Neutrophil (primary cell): ENCODE measurements around the gene CYSRT1.

Experiments
- H3K27ac ChIP-seq: fragments of 200-600 bp; sonication (generic); 2 replicates; pipeline ENCODE4 v1.5.1; 2016; ENCODE audit warnings: mild to moderate bottlenecking, moderate library complexity
- H3K27me3 ChIP-seq: fragments of 200-600 bp; sonication (generic); 2 replicates; pipeline ENCODE4 v1.6.0; 2016; ENCODE audit warnings: mild to moderate bottlenecking
- H3K36me3 ChIP-seq: fragments of 200-600 bp; sonication (generic); 2 replicates; pipeline ENCODE4 v1.5.1; 2017
- H3K4me1 ChIP-seq, 2 experiments: fragments of 200-600 bp in 1 of 2; sonication (generic) in 1 of 2; 1 replicate in 1 of 2; 2 replicates in 1 of 2; pipeline versions ENCODE4 v1.5.1 to v1.6.1; 2013 to 2016; ENCODE audit warnings: low read depth in 1 of 2, low read length in 1 of 2, mild to moderate bottlenecking in 1 of 2, moderate library complexity in 1 of 2; ENCODE audit not compliant: control insufficient read depth in 1 of 2, insufficient read depth in 1 of 2
- H3K4me3 ChIP-seq, 2 experiments: fragments of 200-600 bp in 1 of 2; sonication (generic) in 1 of 2; 1 replicate in 1 of 2; 2 replicates in 1 of 2; pipeline ENCODE4 v1.5.1; 2013 to 2016; ENCODE audit warnings: low read depth in 1 of 2, low read length in 1 of 2, mild to moderate bottlenecking in 1 of 2, moderate library complexity in 1 of 2
- H3K9me3 ChIP-seq: fragments of 200-600 bp; sonication (generic); 2 replicates; pipeline ENCODE4 v1.5.1; 2016
- TF ChIP-seq, protein P1 (sequence below): fragments of 200-600 bp; sonication (generic); IDR thresholded peaks from 2 replicates; pipeline ENCODE4 v1.5.1; 2016; ENCODE audit warnings: antibody characterized with exemption

The CYSRT1 gene

DNA sequence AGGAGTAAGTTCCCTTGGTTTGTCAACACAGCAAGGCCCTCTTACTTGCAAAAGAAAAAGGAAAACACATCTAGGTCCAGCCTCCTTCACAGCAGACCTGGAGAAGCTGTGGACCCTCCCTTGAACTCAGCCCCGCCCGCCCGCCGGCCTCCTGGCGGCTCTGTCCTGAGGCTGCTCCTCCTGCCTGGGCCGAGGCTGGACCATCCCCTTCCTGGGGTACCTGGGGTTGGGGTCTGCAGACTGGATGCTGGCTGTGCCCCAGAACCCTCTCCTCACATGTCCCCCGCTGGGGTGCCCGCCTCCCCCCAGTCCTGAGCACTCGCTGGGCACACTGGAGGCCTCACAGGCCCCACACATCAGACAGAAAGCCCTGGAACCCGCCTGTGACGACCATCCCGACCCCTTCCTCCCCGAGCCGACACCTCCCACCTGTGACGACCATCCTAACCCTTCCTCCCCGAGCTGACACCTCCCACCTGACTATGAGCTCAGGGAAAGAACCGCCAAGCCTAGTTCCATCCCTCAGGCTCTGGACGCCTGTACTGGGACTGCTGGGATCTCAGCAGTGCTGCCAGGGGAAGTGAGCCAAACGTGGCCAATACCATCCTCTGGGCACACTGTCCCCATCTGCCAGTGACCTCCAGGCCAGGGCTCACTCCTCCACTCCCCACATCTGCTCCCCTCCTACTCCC lies 45.9 kb upstream of the CYSRT1 start:
- Histone ChIP-seq H3K4me3 (no peak overlapping the region), H3K9me3 (no peaks in the 10 kb centered on the region), H3K36me3 (peaks cover 75% of the 10 kb centered on the region), H3K27ac (no peak overlapping the region), H3K4me1 (no peaks in the 10 kb centered on the region), H3K27me3 (peaks cover 19% of the 10 kb centered on the region)
- TF ChIP-seq, protein P1, sequence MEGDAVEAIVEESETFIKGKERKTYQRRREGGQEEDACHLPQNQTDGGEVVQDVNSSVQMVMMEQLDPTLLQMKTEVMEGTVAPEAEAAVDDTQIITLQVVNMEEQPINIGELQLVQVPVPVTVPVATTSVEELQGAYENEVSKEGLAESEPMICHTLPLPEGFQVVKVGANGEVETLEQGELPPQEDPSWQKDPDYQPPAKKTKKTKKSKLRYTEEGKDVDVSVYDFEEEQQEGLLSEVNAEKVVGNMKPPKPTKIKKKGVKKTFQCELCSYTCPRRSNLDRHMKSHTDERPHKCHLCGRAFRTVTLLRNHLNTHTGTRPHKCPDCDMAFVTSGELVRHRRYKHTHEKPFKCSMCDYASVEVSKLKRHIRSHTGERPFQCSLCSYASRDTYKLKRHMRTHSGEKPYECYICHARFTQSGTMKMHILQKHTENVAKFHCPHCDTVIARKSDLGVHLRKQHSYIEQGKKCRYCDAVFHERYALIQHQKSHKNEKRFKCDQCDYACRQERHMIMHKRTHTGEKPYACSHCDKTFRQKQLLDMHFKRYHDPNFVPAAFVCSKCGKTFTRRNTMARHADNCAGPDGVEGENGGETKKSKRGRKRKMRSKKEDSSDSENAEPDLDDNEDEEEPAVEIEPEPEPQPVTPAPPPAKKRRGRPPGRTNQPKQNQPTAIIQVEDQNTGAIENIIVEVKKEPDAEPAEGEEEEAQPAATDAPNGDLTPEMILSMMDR = no peak

DNA sequence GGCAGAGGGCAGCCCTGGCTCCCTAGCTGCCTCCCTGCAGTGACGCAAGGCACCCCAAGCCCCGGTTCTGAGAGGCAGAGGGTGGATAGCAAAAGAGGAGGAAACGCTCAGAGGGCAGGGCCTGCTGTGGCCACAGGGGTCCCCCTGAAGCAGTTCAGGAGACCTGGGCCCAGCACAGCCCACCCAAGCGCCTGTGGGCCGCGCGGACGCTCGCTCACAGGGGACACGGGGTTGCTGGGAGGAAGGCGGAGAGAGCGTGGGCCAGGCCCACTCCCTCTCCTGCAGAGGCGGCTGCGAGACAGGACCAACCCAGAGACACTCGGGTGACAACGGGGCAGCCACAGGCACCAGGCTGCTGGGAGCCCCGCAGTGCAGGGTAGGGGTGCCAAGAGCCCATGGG lies 45.2 kb upstream of the CYSRT1 start:
- peaks cover 12% of the 10 kb centered on the region for H3K27me3 ChIP-seq
- H3K9me3 ChIP-seq = no peaks in the 10 kb centered on the region
- no peak overlapping the region for H3K4me3 ChIP-seq
- TF ChIP-seq, protein P1 = no peak
- H3K27ac ChIP-seq = no peak overlapping the region
- H3K36me3 ChIP-seq = peaks cover 82% of the 10 kb centered on the region
- no peaks in the 10 kb centered on the region for H3K4me1 ChIP-seq

DNA sequence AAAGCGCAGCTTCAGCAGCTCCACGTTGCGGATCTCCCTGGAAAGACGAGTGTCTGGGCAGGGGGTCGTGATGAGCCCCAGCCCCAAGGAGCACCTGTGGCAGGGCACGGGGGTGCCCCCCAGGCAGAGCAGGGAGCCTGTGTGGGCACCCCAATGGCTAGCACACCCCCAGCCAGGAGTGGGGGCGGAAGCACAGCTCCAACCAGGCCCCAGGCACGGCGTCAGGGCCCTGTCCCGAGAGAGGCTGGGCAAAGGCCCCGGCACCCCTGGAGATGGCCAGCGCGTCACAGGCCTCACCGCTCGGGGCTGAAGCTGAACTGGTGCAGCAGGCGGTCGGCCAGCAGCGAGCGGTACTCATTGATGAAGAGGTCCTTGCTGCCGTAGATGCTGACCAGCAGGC lies 44.5 kb upstream of the CYSRT1 start:
- Histone ChIP-seq H3K27me3 (peaks cover 5% of the 10 kb centered on the region), H3K4me3 (no peak overlapping the region), H3K27ac (no peak overlapping the region), H3K9me3 (no peaks in the 10 kb centered on the region), H3K36me3 (peaks cover 89% of the 10 kb centered on the region), H3K4me1 (no peaks in the 10 kb centered on the region)
- TF ChIP-seq, protein P1 = no peak

DNA sequence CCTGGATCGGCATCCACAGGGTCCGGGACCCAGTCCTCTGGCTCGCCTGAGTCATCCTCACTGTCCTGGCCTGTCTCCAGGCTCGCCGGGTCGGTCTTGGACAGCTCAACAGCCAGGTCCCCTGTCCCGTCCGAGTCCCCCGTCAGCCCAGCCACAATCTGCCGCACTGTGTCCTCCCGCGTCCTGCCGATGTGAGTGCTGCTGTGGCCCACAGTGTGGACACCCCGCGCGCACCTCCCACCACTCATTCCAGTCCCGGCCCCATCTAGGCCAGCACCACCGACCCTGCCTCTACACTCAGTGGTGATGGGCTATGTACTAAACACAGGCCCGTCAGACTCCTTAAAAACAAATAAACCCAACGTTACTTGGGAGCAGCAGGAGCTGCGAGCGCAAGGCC lies 43.3 kb upstream of the CYSRT1 start:
- no peaks in the 10 kb centered on the region for H3K27me3 ChIP-seq
- H3K4me1 ChIP-seq = peaks cover 3 to 4% of the 10 kb centered on the region in 2 experiments
- peaks cover 100% of the 10 kb centered on the region for H3K36me3 ChIP-seq
- TF ChIP-seq, protein P1 = no peak
- H3K27ac ChIP-seq = no peak overlapping the region
- no peak overlapping the region for H3K4me3 ChIP-seq
- no peaks in the 10 kb centered on the region for H3K9me3 ChIP-seq

DNA sequence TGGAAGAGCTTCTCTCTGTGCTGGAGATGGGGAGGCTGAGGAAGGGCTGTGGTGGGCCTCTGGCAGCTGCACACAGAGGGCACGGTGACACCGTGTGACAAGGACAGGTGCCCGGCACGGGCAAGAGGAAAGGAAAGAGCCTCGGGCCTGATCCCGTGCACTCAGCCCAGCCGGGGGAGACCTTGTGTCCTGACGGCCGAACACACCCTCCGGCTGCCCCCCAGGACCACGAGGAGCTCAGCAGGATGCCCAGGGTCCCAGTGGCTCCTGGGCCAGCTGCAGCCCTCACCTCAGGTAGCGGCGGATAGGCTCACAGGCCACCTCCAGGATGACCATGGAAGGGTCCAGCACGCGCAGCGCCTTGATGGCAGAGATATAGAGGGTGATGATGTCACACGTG lies 42.1 kb upstream of the CYSRT1 start:
- Histone ChIP-seq H3K9me3 (no peaks in the 10 kb centered on the region), H3K4me3 (no peak overlapping the region), H3K27me3 (no peaks in the 10 kb centered on the region), H3K36me3 (peaks cover 96% of the 10 kb centered on the region), H3K4me1 (peaks cover 13 to 15% of the 10 kb centered on the region in 2 experiments), H3K27ac (no peak overlapping the region)
- TF ChIP-seq, protein P1 = no peak
